Fibroblast of gingiva (primary cell): ENCODE results near the gene KCNH3.
"Not testable (repeated sequence)": the region's sequence is repeated elsewhere in the genome, so short reads cannot be mapped to it uniquely, and the experiment has no call there.

Experiments used
- DNase-seq: peaks from one replicate; pipeline ENCODE4 v3.0.0-alpha.2; 2011; ENCODE audit warnings: low read depth

KCNH3 gene

GRCh38 chr12:49525942-49526341 lies 12.9 kb upstream of the KCNH3 start:
- no peak for DNase-seq

- DNase-seq = no peak
These were observed 11.3 kb upstream of the KCNH3 start for GRCh38 chr12:49527361-49528130.

GRCh38 chr12:49529414-49529813 lies 9.4 kb upstream of the KCNH3 start:
- DNase-seq = no peak

- no peak for DNase-seq
These were observed 7.1 kb upstream of the KCNH3 start for GRCh38 chr12:49531745-49532144.

- DNase-seq = no peak
These were observed 5.5 kb upstream of the KCNH3 start for GRCh38 chr12:49533331-49533730.

- DNase-seq = not testable (repeated sequence)
These were observed 4.7 kb upstream of the KCNH3 start for GRCh38 chr12:49534122-49534521.

GRCh38 chr12:49534731-49535278 lies 4.0 kb upstream of the KCNH3 start:
- DNase-seq = no peak

- DNase-seq = no peak
These were observed 2.8 kb upstream of the KCNH3 start for GRCh38 chr12:49535921-49536525.

- no peak for DNase-seq
These were observed 2.2 kb upstream of the KCNH3 start for GRCh38 chr12:49536526-49537071.

GRCh38 chr12:49537231-49537751 lies 1.5 kb upstream of the KCNH3 start:
- DNase-seq = no peak

- no peak for DNase-seq
These were observed 899 bp upstream of the KCNH3 start for GRCh38 chr12:49537752-49538509.

- no peak for DNase-seq
These were observed 787 bp downstream of the KCNH3 start for GRCh38 chr12:49539406-49540228.

- no peak for DNase-seq
These were observed 1.7 kb downstream of the KCNH3 start for GRCh38 chr12:49540229-49541139.

- DNase-seq = no peak
These were observed 2.5 kb downstream of the KCNH3 start for GRCh38 chr12:49541140-49541861.

GRCh38 chr12:49541911-49542505 lies 3.2 kb downstream of the KCNH3 start:
- DNase-seq = no peak

- DNase-seq = no peak
These were observed 3.8 kb downstream of the KCNH3 start for GRCh38 chr12:49542592-49543160.

GRCh38 chr12:49543221-49543913 lies 4.5 kb downstream of the KCNH3 start:
- DNase-seq = no peak
